GM10266 (cell line): ENCODE data around the gene KCNT1.

Experiments used
- DNase-seq: peaks from one replicate; pipeline ENCODE4 v3.0.0; 2012; ENCODE audit errors: extremely low spot score
- TF ChIP-seq, protein P1 (sequence below): IDR thresholded peaks from 2 replicates; pipeline ENCODE4 v1.5.1; 2012; ENCODE audit warnings: mild to moderate bottlenecking, low read depth; ENCODE audit not compliant: control insufficient read depth, insufficient read depth; ENCODE audit errors: missing control alignments

The KCNT1 gene

GRCh38 chr9:135798263-135798585 lies 96.2 kb downstream of the KCNT1 start:
- TF ChIP-seq, protein P1, sequence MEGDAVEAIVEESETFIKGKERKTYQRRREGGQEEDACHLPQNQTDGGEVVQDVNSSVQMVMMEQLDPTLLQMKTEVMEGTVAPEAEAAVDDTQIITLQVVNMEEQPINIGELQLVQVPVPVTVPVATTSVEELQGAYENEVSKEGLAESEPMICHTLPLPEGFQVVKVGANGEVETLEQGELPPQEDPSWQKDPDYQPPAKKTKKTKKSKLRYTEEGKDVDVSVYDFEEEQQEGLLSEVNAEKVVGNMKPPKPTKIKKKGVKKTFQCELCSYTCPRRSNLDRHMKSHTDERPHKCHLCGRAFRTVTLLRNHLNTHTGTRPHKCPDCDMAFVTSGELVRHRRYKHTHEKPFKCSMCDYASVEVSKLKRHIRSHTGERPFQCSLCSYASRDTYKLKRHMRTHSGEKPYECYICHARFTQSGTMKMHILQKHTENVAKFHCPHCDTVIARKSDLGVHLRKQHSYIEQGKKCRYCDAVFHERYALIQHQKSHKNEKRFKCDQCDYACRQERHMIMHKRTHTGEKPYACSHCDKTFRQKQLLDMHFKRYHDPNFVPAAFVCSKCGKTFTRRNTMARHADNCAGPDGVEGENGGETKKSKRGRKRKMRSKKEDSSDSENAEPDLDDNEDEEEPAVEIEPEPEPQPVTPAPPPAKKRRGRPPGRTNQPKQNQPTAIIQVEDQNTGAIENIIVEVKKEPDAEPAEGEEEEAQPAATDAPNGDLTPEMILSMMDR: no peak
- no peak for DNase-seq

DNA sequence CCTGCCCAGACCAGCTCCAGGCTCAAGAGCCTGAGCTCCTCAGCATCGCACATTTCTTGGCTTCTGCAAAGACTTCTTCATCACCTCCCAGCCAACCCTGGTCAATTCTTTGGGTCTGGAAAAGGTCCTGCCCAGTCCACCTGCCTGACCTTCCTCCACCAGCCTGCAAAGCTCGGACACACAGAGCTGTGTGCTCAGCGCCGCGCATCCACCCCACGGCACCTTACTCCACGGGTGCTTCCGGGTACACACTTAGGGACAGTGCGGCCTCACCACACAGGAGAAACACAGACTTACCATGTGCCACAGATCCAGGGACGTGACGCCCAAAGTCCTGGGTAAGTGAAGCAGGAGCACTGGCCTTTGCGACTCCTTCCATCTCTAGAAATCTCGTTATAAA lies 97.3 kb downstream of the KCNT1 start:
- TF ChIP-seq, protein P1: no peak
- no peak for DNase-seq

GRCh38 chr9:135801070-135801469 lies 99.1 kb downstream of the KCNT1 start:
- no peak for DNase-seq
- TF ChIP-seq, protein P1: no peak

DNA sequence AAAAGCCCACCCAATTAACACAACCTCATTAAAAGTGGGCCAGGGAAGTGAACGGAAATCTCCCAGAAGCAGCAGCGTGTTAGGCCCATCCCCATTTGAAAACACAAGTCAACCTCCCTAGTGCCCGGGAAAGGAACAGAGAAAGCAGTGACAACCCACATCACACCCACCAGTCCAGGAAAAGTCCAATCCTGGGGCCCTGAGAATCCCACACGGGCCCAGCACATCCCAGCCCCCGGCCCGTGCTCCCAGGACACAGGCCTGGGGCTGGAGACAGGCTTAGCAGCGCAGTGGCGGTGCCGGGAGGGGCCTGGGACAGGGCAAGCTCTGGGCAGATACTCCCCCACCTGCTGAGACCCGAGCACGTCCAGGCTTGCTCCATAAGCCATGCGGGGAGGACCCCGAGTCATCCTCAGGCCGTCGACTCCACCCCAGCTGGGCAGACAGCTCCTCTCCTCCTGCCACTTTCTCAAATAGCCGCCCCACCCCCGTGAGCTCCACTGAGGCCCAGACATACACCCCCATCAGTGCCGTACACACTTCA lies 101.0 kb downstream of the KCNT1 start:
- no peak for DNase-seq

DNA sequence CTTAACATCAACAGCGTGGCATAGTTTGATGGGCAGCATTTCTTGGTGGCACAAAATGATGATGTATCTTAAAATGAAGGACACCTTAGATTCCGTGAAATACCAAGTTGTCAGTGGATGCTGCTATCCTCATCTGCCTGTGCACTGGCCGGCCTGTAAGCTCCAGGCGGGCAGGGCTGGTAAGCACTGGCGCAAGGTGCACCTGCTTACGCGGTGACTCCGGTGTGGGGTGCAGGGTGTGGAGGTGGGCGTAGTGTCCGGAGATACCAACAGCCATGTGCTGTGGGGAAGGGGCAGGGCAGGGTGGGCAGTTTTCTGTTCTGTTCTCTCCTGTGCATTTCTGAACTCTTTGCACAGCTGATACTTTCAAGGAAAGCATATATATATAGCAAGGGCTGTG lies 101.5 kb downstream of the KCNT1 start:
- no peak for DNase-seq
- TF ChIP-seq, protein P1: no peak

More for the DNA sequence above, 101.0 kb downstream of the KCNT1 start:
- TF ChIP-seq, protein P1: no peak

DNA sequence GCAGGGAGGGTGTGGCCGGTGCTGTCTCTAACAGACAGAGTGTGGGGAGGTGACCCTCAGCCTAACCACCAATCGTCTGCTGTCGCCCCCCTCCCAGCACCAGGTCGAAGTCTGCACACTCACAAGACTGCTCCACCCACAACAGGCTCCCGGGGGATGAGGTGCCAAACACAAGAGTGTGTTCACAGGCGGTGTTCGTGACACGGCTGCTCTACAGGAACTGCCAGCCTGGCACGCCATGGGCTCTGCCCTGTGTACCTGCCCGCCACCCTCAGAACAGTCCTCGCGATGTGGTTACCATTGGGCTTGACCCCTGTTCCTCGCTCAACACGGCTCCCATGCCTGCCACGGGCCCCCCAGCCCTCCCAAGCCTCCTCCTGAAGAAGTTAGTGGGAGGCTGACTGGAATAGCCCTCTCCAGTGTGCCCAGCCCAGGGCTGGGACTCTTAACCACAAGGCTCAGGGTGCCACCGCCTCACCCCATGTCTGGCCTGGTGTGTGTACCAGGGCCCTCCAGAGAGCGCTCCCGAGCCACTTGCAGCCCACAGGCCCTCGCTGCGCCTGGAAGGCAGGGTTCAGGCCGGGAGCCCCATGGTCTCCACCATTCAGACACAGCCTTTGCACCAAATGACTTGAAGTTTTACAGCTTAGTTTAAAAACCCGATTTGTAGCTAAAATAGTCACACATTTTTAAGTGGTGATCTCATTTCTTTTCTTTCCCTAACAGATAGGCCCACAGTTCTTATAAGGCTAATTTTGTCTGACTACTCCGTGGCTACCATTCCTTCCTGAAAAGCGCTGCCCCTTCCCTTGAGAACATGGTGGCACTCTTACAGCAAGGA lies 102.8 kb downstream of the KCNT1 start:
- no peak for DNase-seq
- TF ChIP-seq, protein P1: no peak

- no peak for DNase-seq
- TF ChIP-seq, protein P1: no peak
Measured at GRCh38 chr9:135805422-135806022, 103.5 kb downstream of the KCNT1 start.
